ENCODE results near the gene SHB.

- TF ChIP-seq CTCF (IDR thresholded peaks at IDR 0.05; ENCODE audit: low read depth, low read length) (no peak), EZH2phosphoT487 (IDR thresholded peaks at IDR 0.05; ENCODE audit: low read depth) (no peak)
These were observed 22.2 kb downstream of the SHB start for GRCh38 chr9:38046661-38047300.
